MM.1S (cell line): ENCODE data around the gene RAPGEF4.

Experiments
- CTCF ChIP-seq: fragments of 300-600 bp; sonication (generic); IDR thresholded peaks from 2 replicates; pipeline ENCODE4 v1.5.1; 2016; ENCODE audit warnings: antibody characterized with exemption, low read length, mixed read lengths
- EZH2 ChIP-seq: fragments of 300-600 bp; sonication (generic); optimal IDR thresholded peaks from 2 replicates; pipeline ENCODE3; 2017; ENCODE audit warnings: low read depth, mild to moderate bottlenecking, antibody characterized with exemption, low read length, mixed read lengths
- EZH2phosphoT487 ChIP-seq: fragments of 300-600 bp; sonication (generic); IDR thresholded peaks from 2 replicates; pipeline ENCODE4 v1.6.1; 2018; ENCODE audit warnings: antibody characterized with exemption, low read length

- TF ChIP-seq CTCF = no peak
- no peak for TF ChIP-seq EZH2phosphoT487
- no peak for TF ChIP-seq EZH2
Observed at GRCh38 chr2:173008786-173009185, 273.1 kb downstream of the RAPGEF4 start.
